ENCODE results near the gene ARF3. TPM values are rescaled to one million over a fixed set of nuclear protein-coding genes. Genes with fewer than 3 reads are reported as not detected.

Gene ARF3
- total RNA-seq, 6 experiments from 2014 or later = 186 to 213 (median 203) TPM

DNA sequence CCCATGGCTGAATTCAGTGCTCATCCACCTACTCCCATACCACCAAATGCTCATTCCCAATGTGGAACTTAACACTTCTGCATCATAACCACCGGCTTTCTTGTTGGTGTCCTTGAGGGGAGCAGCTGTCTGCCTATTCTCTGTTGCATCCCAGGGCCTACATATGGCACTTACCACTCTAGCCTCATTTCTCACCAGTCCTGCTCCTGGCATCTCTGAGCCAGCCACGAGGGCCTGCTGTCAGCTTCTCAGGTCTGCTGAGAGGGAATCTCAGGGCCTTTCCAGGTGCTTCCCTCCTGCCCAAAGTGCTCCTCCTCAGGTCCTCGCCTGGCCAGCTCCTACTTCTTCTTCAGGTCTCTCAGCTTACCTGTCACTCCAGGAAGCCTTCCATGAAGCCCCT lies 67.6 kb downstream of the ARF3 start:
- TF ChIP-seq, protein P1, sequence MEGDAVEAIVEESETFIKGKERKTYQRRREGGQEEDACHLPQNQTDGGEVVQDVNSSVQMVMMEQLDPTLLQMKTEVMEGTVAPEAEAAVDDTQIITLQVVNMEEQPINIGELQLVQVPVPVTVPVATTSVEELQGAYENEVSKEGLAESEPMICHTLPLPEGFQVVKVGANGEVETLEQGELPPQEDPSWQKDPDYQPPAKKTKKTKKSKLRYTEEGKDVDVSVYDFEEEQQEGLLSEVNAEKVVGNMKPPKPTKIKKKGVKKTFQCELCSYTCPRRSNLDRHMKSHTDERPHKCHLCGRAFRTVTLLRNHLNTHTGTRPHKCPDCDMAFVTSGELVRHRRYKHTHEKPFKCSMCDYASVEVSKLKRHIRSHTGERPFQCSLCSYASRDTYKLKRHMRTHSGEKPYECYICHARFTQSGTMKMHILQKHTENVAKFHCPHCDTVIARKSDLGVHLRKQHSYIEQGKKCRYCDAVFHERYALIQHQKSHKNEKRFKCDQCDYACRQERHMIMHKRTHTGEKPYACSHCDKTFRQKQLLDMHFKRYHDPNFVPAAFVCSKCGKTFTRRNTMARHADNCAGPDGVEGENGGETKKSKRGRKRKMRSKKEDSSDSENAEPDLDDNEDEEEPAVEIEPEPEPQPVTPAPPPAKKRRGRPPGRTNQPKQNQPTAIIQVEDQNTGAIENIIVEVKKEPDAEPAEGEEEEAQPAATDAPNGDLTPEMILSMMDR (IDR thresholded peaks at IDR 0.05) = no peak
- DNase-seq = no peak
- Mint-ChIP-seq H3K36me3 (ENCODE audit: low read depth) (no peaks in the 10 kb centered on the region), H3K4me3 (no peak overlapping the region), H3K27me3 (ENCODE audit: insufficient read depth) (peaks cover 15% of the 10 kb centered on the region), H3K27ac (no peak overlapping the region), H3K4me1 (ENCODE audit: low read depth) (peaks cover 11% of the 10 kb centered on the region), H3K9me3 (no peaks in the 10 kb centered on the region)

Other genes starting within 250 kb of the ARF3 start
- 10 to 100 TPM; 30.7 to 36.7 (median 31.3) TPM for gene CCNT1, start 240.8 kb downstream of the ARF3 start, total RNA-seq (2021; fragmentation: NEBNext Ultra II Directional; extraction: Animal tissue kit (Norgen Biotek cat#: 25700))
- 10 to 100 TPM; 20.3 to 31.6 (median 22.4) TPM for gene ADCY6, start 168.4 kb downstream of the ARF3 start, total RNA-seq (2021; fragmentation: NEBNext Ultra II Directional; extraction: Animal tissue kit (Norgen Biotek cat#: 25700))
- 10 to 100 TPM; 32.3 to 44.4 (median 38.4) TPM for gene CACNB3, start 139.0 kb downstream of the ARF3 start, total RNA-seq (2021; fragmentation: NEBNext Ultra II Directional; extraction: Animal tissue kit (Norgen Biotek cat#: 25700))
- gene DDX23, start 105.3 kb downstream of the ARF3 start, total RNA-seq (2021; fragmentation: NEBNext Ultra II Directional; extraction: Animal tissue kit (Norgen Biotek cat#: 25700)) = 10 to 100 TPM; 57.4 to 84.1 (median 69.8) TPM
- gene RND1, start 91.6 kb downstream of the ARF3 start, total RNA-seq (2021; fragmentation: NEBNext Ultra II Directional; extraction: Animal tissue kit (Norgen Biotek cat#: 25700)) = under 1 TPM in 4 of 6 experiments, not detected in 2; 0.12 to 0.68 (median 0.18) TPM
- 100 to 1,000 TPM in 2 of 6 experiments, 10 to 100 TPM in 4; 59.2 to 117 (median 70.8) TPM for gene FKBP11, start 32.0 kb downstream of the ARF3 start, total RNA-seq (2021; fragmentation: NEBNext Ultra II Directional; extraction: Animal tissue kit (Norgen Biotek cat#: 25700))
- gene WNT10B, start 14.2 kb upstream of the ARF3 start, total RNA-seq (2021; fragmentation: NEBNext Ultra II Directional; extraction: Animal tissue kit (Norgen Biotek cat#: 25700)) = 1 to 10 TPM in 4 of 6 experiments, under 1 TPM in 2; 0.87 to 1.7 (median 1.3) TPM
- not detected for gene WNT1, start 20.8 kb upstream of the ARF3 start, total RNA-seq (2021; fragmentation: NEBNext Ultra II Directional; extraction: Animal tissue kit (Norgen Biotek cat#: 25700))
- gene DDN, start 41.9 kb upstream of the ARF3 start, total RNA-seq (2021; fragmentation: NEBNext Ultra II Directional; extraction: Animal tissue kit (Norgen Biotek cat#: 25700)) = under 1 TPM; 0.17 to 0.40 (median 0.23) TPM
- gene PRKAG1, start 61.3 kb upstream of the ARF3 start, total RNA-seq (2021; fragmentation: NEBNext Ultra II Directional; extraction: Animal tissue kit (Norgen Biotek cat#: 25700)) = 10 to 100 TPM; 79.0 to 92.0 (median 83.3) TPM
- 10 to 100 TPM; 43.9 to 66.6 (median 48.4) TPM for gene KMT2D, start 103.3 kb upstream of the ARF3 start, total RNA-seq (2021; fragmentation: NEBNext Ultra II Directional; extraction: Animal tissue kit (Norgen Biotek cat#: 25700))
- 1 to 10 TPM in 1 of 6 experiments, under 1 TPM in 5; 0.60 to 1.6 (median 0.86) TPM for gene RHEBL1, start 112.5 kb upstream of the ARF3 start, total RNA-seq (2021; fragmentation: NEBNext Ultra II Directional; extraction: Animal tissue kit (Norgen Biotek cat#: 25700))
- gene DHH, start 137.3 kb upstream of the ARF3 start, total RNA-seq (2021; fragmentation: NEBNext Ultra II Directional; extraction: Animal tissue kit (Norgen Biotek cat#: 25700)) = under 1 TPM in 1 of 6 experiments, not detected in 5; 0.07 TPM
- gene LMBR1L, start 153.4 kb upstream of the ARF3 start, total RNA-seq (2021; fragmentation: NEBNext Ultra II Directional; extraction: Animal tissue kit (Norgen Biotek cat#: 25700)) = 10 to 100 TPM; 23.0 to 31.0 (median 26.2) TPM
- 1,000 to 10,000 TPM; 1,208 to 2,585 (median 2,279) TPM for gene TUBA1B, start 173.9 kb upstream of the ARF3 start, total RNA-seq (2021; fragmentation: NEBNext Ultra II Directional; extraction: Animal tissue kit (Norgen Biotek cat#: 25700))
- gene TUBA1A, start 231.6 kb upstream of the ARF3 start, total RNA-seq (2021; fragmentation: NEBNext Ultra II Directional; extraction: Animal tissue kit (Norgen Biotek cat#: 25700)) = 100 to 1,000 TPM; 227 to 300 (median 257) TPM